SIG-M5 (cell line): ENCODE results near the gene IL1RAPL1.
"Not testable (repeated sequence)": the region's sequence is repeated elsewhere in the genome, so short reads cannot be mapped to it uniquely, and the experiment has no call there.

Experiments
- DNase-seq: peaks from one replicate; lab custom pipeline; 2025; lab: John Stamatoyannopoulos, UW

The IL1RAPL1 gene

DNA sequence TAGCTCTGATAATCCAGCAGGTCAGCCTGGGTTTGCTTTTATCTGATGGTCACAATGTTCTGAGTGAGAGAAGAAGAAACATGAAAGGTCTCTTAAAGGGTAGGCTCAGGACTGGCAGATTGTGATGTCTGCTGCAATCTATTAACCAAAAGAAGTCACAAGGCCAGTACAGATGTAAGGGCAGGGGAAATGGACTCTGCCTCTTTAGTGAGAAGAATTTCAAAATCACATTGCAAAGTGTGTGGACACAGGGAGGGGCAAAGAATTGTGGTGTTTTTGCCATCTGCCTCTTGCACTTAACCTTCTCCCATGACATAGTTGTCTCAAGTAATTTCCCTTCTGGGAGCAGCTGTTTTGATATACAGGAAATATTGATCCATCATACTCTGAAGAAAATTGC lies 40.9 kb downstream of the IL1RAPL1 start:
- no peak for DNase-seq

DNA sequence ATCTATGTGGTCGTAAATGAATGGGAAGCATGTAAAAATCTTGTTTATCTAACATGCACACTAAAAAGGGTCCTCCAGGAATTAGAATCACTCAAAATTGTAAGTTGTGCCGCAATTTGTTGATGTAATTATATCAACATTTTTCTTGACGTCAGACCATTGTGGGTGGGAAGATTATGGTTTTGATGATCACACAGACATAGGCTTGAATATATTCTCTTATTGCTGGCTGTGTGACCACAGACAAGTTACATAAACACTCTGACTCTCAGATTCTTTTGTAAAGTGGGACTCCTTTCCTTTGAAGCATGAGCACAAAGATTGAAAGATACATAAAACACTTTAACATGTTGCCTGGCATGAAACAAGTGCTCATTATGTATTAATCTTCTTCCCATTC lies 51.5 kb downstream of the IL1RAPL1 start:
- DNase-seq: no peak

DNA sequence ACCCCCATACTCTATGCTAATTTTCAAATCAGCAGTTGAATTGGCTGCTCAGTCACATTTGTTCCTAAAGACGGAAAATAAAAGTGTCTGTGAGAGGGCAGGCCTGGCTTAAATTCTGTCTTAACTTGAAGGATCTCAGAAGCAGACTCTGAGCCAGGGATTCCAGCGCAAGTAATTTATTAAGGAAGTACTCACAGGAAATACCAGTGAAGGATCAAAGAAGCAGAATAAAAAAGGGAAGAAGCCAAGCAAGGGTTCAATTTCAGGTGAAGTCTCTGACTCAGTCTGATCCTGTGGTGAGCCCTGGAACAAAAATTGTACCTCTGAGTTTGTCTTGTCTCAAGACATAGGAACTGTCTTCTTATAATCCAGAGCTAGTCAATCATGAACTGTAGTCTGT lies 52.2 kb downstream of the IL1RAPL1 start:
- DNase-seq: no peak

DNA sequence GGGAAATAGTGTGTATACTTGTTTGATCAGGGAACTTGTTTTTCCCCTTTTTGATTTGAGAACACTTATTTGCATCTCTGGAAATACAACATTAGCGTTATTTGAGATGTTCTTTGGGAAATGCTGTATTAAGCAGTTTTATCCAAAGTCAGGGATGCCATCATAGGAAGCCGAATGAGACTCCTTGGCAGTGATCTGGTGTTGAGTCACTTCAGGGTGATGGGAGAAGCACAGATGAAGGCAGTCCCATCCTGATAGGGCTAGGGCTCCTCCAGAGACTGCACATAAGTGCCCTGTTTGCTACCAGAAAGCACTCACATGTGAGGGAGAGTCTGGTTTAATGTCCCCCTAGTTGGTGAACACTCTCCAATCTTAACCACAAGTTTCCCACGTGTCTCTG lies 62.3 kb downstream of the IL1RAPL1 start:
- no peak for DNase-seq

DNA sequence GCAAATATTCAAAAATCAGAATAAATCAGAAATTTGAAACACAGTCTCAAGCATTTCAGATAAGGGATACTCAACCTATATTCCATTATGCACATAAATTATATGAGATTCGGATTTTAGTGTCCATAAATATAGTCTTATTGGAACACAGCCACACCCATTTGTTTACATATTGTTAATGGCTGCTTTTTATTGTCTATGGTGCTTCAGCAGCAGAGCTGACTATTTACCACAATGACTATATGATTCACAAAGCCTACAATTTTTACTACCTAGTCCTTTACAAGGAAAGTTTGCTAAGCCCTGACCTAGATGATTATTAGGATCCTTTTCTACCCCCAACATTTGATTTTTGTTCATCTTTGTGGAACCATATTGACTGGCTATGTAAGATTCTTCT lies 63.9 kb downstream of the IL1RAPL1 start:
- DNase-seq: no peak

DNA sequence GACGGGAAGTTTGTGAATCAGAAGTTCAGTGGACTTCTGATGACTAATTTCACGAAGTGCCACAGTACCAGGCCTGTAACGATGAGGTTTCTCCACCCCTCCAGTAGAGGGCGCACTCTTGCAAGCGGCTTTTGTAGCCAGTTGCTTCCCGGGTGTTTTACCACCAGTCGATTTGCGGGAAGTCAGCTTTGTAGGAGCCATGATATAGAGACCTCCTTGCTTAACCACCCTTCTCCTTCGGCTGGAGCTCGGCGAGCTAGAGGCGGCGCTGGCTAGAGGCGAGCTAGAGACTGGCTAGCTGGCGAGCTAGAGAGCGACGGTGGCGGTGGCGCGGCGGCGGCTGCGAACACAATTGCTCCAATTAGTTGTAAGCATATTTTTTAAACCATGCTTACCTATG lies 72.0 kb downstream of the IL1RAPL1 start:
- no peak for DNase-seq

DNA sequence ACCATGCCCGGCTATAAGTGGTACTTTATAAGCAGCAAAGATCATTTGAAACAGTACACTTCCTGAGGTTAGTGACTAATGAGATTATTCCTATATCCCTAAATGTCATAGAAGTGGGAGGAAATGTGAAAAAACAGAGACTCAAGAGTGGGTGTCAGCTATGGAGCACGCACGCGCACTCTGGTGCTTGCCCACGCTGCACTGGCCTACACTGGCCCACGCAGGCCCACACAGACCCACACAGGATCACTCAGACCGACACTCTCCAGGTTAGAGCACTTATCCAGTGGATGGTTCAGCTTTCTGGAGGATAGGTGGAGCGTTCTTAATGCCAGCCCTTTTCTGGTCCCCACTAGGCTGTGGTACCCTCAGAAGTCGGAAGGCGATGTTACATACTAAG lies 78.5 kb downstream of the IL1RAPL1 start:
- no peak for DNase-seq

DNA sequence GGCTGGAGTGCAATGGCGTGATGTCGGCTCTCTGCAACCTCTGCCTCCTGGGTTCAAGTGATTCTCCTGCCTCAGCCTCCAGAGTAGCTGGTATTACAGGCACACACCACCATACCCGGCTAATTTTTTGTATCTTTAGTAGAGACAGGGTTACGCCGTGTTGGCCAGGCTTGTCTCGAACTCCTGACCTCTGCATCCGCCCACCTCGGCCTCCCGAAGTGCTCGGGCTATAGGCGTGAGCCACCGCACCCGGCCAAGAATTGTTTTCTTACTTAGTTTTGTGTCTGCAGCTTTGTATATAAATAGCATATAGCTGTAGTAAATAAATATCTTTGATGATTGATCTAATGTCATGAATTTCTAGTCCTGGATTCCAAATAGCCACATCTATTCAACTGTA lies 81.1 kb downstream of the IL1RAPL1 start:
- no peak for DNase-seq

DNA sequence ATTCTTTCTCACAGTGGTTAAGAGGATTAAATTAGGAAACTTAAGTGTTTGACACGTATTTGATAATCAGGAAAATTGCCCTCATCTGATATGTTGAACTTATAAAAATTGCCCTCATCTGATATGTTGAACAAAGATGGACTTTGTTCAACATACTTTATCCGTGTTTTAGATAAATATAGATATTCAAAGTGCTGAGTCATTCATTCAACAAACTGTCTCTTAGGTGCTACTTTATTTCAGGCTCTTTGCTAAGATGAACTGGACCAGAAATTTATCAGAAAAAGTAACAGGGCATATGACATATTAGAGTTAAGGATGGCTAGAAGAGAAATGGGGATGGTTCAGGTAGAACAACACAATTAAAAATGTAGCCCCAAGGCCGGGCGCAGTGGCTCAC lies 81.7 kb downstream of the IL1RAPL1 start:
- no peak for DNase-seq

DNA sequence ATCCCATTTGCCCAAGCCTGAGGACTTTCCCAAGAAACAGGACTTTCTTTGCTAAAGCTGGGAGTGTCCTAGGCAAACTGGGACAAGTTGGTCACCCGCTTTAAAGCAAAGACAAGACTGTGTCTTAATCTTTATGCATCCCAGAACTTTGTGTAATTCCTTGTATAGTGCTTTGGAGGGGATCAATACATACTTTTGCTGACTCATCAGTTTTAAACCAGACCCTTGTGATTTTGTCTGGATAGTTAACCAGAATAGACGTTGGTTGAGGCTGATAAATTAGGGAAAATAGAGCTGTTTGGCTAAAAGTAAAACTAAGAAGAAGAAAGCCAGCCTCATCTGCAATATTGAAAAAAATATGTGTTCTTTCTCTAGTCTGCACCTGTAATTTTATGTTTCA lies 82.8 kb downstream of the IL1RAPL1 start:
- DNase-seq: no peak

DNA sequence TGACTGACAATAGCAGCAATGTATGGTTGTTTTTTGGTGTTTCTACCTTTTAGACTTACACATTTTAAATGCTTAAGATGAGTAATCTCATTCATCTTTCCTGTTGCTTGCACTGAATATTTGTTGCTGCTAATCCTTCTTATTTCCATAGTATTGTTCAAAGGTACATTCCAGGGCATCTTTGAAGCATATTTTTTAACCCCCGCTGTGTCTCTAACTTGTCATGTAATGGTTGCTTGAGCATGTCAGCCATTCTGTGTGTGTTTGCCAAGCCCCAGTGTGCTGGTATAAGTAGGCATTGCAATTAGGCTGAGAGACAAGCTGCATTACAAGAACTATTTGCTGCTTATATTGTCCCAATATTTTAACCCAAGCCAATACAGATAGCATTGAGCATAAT lies 87.9 kb downstream of the IL1RAPL1 start:
- DNase-seq: no peak

DNA sequence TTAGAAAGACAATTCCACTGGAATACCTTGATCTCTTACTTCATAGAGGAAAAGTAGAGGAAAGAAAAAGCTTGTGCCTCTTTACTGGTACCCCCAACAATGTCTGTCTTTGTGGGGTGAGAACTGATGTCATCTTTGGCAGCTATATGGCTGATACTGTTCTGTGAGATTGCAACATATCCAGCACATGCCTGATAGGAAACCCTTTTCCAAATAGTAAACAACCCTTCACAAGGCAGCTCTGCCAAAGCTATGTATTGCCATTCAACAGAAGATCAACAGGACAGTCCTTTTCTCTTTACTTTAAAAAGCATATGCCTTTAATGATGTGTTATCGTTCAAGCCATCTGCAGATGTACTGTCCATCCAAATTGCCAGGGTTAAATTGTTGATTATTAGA lies 105.9 kb downstream of the IL1RAPL1 start:
- no peak for DNase-seq

DNA sequence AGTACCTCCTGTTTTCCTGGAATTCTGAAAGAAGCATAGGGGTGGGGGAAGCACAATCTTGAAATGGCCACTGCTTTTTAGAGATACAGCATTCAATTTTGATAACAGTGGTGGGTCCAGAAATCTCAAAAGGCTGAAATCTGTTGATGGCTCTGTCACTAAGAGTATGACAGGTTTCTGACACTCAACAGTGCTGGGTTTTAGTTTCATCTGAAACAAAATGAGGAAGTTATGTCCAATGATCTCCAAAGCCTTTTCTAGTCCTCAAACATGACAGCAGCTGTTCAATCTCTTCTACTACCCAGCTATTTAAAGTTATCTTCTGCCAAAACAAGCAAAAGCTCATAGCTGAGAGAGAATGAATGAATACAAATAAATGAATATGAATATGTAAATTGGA lies 110.5 kb downstream of the IL1RAPL1 start:
- DNase-seq: no peak

DNA sequence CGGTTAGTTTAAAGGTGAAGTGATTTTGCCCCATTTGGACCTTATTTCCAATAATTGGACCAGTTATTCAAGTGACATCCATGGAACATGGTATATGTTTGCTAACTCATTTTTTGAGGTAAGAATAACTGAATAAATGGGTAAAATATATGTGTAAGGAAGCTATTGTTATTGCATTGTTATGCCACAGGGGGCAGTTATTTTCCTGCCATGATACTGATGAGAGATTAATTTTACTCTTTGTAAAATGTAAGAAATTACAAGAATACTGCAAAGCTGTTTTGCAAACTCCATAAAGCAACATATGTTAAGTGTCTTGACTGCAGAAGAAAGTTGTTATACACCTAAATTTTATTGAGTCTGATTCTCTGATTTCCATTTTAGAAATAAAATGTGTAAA lies 114.0 kb downstream of the IL1RAPL1 start:
- DNase-seq: no peak

DNA sequence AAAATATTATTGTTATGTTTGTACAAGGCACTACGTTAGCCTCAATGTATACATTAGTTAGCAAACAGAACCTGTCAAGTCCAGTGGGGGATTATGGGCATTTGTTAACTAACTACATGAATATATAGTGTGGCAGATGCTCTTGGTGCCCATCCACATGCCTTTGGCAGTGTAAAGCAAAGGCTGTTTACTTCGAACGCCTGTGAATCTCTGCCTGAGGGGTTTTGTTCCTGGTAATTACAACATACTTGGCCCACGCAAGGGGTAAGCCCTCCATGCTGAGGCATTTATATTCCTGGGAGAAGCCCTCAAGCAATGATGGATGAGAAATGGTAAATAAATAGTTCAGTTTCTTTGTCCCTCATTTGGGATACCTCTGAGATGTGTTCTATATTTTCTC lies 119.7 kb downstream of the IL1RAPL1 start:
- no peak for DNase-seq

DNA sequence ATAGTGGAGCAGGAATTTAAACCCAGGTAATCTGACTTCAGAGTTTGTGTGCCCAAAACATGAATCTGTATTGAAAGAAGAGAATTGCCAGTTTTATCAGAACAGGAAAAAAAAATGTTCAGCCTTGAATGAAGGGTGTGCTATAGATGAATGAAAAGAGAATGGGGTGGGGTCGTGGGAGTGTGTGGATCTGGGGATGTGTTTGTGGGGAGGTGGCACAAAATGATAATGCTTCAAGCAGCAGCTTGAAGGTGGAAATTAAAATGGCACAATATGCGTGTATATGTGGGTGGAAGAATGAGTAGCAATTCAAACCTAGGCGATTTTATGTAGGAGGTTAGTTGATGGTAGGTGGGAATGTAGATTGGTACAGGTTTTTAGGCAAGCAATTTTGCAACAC lies 122.2 kb downstream of the IL1RAPL1 start:
- DNase-seq: no peak

DNA sequence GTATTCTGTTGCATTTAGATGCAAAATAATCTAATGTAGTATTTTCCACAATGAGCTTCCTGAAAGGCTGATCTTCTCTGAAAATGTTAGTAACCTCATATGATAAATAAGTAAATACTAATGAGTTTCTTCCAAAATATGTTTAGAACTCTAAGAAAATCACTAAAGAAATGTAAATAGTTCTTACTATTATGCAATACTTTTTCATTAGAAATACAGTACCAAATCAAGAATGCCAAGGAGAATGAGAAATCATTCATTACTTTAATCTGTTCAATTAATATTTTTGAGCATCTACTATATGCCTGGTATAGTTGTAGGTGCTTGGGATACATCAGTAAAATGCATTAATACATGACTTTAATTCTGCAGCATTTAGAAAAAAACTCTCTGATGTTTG lies 130.6 kb downstream of the IL1RAPL1 start:
- DNase-seq: no peak

DNA sequence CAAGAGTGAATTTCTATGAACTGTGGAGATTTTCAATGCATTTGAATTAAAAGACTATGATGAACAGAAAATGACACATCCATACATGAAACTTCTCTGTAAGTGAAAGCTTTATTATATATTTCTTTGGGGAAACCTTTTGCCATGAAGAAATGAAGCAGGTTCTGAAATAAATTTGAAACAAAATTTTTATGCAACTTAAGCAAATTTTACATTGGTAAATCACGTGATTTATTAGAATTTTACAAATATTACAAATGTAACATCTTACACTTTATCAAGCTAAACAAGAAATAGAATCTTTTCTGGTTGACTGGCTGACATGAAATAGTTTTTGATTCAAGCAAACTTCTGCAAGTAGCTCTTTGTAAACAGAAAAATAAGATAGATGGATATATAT lies 131.2 kb downstream of the IL1RAPL1 start:
- no peak for DNase-seq

DNA sequence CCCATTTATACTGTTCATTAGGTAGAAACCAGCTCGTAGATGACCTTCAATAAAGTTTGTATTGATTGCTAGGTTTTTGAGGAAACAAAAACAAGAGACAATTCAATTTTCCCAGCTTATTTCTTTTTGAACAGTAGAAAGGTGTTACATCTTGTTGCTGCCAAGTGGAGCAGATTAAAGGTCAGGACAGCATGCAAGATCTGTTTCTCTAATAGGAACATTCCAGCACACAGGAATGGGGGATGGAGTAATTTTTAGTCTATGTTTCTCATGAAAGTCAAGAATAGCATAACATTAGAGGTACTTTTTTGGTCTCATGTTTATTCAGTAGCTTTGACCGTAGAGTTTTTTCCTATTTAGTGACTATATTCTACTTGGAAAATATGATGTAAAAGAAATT lies 132.4 kb downstream of the IL1RAPL1 start:
- no peak for DNase-seq

DNA sequence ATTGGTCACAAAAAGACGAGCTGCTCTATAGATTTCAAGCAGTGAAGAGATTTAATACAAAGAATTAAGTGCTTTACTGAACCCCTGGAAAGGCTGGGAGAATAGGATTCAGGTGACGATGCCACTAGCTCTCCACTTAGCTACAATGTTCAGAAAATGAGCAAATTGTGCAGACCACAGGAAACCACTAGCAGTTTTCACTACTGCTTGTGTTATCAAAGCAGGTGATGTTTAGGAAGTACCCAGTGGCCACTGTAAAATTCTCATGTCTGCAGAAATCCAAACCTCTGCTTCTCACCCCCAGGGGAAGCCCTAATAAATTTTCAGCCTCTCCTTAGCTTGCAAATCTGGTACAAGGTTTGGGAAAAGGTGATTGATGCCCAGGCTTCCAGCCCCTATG lies 165.1 kb downstream of the IL1RAPL1 start:
- no peak for DNase-seq

DNA sequence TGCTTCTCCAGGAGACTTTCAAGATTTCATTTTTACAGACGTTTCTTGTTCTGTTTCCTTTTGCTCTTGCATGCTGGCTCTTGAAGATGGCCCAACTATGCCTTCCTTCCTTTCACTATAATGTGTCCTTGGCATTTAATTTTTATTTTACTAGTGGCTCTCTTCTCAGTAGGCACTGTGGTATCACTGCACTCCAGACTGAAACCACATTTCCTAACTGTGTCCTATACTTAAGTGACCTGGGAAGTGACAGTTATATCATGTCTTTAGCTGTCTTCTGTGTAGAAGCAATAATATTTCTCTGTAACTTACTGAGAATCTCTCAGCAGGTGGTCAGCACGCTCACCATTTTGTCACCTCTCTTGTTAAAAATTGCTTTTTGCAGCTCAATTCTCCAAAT lies 168.9 kb downstream of the IL1RAPL1 start:
- no peak for DNase-seq

DNA sequence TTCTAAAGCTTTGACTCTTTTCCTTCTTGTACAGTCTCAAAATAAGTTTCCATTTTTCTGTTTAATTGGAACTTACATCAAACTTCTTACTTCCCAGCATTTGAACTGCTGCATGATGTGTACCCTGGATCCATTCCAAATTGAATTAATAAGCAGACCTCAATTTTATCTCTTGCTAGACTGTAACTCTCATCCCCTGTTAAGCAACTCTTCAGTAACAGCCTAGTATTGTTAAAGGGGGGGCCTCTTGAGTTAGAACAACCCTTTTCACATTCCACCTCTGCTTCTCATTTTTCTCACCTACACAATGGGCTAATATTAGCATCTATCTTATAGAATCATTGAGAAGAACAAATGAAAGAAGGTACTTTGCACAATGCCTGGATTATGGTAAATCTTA lies 169.4 kb downstream of the IL1RAPL1 start:
- DNase-seq: no peak

DNA sequence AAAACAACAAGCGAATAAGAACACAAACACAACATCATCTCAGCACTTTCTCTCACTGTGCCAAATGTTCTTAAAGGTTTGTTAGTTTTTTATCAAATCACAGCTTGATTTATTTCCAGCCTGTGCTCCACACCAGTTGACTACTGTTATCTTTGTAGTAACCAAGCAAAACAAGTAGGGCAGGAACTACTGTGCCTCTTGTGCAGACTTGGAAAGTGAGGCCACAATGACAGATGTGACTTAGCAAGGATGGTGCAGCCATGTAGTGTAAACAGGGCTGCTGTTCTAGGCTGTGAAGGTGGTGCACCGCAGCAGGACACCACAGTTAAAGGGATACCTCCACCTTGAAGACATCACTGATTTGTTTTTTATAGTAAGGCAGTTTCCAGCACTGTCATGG lies 170.0 kb downstream of the IL1RAPL1 start:
- no peak for DNase-seq

DNA sequence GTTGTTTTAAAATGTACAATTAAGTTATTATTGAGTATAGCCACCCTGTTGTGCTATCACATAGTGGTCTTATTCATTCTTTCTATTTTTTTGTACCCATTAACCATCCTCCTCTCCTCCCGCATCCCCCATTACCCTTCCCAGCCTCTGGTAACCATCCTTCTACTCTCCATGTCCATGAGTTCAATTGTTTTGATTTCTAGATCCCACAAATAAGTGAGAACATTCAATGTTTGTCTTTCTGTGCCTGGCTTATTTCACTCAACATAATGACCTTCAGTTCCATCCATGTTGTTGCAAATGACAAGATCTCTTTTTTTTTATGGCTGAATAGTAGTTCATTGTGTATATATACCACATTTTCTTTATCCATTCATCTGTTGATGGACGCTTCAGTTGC lies 179.3 kb downstream of the IL1RAPL1 start:
- DNase-seq: not testable (repeated sequence)

DNA sequence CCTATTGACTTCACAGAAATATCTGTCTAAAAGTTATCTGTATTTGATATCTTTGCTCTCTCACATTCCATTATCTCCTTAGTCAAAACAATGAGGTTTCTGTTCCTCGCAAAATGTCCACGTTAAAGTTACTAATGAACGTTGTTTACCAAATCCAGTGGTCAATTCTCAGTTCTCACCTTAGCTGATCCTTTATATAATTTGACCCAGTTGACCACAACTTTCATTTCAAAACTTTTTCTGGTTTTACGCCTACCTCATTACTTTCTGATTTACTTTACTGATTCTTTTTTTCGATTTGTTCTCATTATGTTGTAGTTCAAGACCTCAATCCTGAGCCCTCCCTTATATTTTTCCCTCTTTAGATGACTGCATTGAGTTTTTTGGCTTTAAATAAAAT lies 186.6 kb downstream of the IL1RAPL1 start:
- DNase-seq: no peak
